MV-4-11 (cell line): ENCODE data around the gene TMEM259.

Source experiments
- DNase-seq: peaks from one replicate; lab custom pipeline; 2025; lab: John Stamatoyannopoulos, UW

Gene TMEM259

DNA sequence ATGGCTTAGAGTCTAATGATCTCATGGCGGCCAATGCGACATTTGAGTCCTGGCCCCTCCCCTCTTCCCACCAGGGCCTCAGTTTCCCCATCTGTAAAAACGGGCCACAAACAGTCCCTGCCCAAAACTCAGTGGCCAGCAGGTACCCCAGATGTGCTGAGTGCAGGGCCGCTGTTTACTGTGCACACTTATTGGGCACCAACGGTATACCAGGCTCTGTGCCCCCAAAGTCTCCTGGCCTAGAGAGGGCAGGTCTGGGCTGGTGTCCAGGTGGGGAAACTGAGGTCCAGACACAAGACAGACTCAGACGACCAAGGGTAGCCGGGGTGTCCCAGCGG is 60.4 kb downstream of the TMEM259 start:
- no peak for DNase-seq

DNA sequence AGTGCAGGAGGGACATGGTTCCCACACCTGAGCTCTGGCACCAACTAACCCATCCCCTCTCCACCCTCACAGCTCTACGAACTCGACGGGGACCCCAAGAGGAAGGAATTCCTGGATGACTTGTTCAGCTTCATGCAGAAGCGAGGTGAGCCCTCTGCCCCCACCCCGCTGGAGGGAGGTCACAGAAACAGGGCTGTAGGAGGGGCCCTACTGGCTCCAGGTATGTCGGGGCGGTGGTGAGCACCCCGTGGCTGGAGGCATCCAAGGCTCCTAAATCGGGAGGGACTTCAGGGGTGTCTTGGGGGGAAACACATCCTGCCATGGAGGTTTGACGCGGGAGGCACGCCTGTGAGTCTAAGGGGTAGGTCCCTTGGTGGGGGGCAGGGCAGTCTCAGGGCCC is 60.9 kb downstream of the TMEM259 start:
- DNase-seq, result no peak
